CD4-positive, alpha-beta memory T cell (primary cell): ENCODE data around the gene EXTL1. TPM values are rescaled to one million over a fixed set of nuclear protein-coding genes. Genes with fewer than 3 reads are reported as not detected.

Experiments
- CTCF ChIA-PET: fragments of 350-600 bp; sonication (Branson Sonifier 250); formaldehyde crosslinking; loops from one replicate; lab custom pipeline; 2021; ENCODE audit warnings: inconsistent platforms; ENCODE audit not compliant: partially characterized antibody; lab: Charles Lee
- POLR2A ChIA-PET: fragments of 350-600 bp; sonication (Branson Sonifier 250); formaldehyde crosslinking; loops from one replicate; lab custom pipeline; 2021; ENCODE audit not compliant: partially characterized antibody; lab: Charles Lee
- DNase-seq, 5 donors: peaks; one replicate each; pipeline versions ENCODE4 v3.0.0 to v3.0.0-alpha.2; 2020 to 2022; ENCODE audit warnings: mixed read lengths in 1 of 5
- H3K27ac ChIP-seq: one replicate; pipeline ENCODE4 v1.7.0; 2013; ENCODE audit warnings: low read depth, low read length
- H3K27me3 ChIP-seq: 2 replicates; pipeline ENCODE4 v1.7.0; 2013; ENCODE audit warnings: mild to moderate bottlenecking, low read length, moderate library complexity; ENCODE audit not compliant: insufficient read depth
- H3K36me3 ChIP-seq: 2 replicates; pipeline ENCODE4 v1.7.0; 2013; ENCODE audit warnings: mild to moderate bottlenecking, low read length, moderate library complexity; ENCODE audit not compliant: insufficient read depth
- H3K4me1 ChIP-seq: 2 replicates; pipeline ENCODE4 v1.7.0; 2013; ENCODE audit warnings: mild to moderate bottlenecking, low read length, moderate library complexity; ENCODE audit not compliant: insufficient read depth
- H3K4me3 ChIP-seq, 2 donors: one replicate each; pipeline ENCODE4 v1.7.0; 2013; ENCODE audit warnings: low read length in 2 of 2, mild to moderate bottlenecking in 1 of 2
- H3K9me3 ChIP-seq, 2 donors: one replicate each; pipeline ENCODE4 v1.7.0; 2013; ENCODE audit warnings: low read length in 2 of 2, control low read depth in 1 of 2; ENCODE audit not compliant: control insufficient read depth in 1 of 2
- H3K27ac Mint-ChIP-seq, 7 donors: one replicate each; pipeline ENCODE4 v1.8.0; 2020 to 2021; ENCODE audit warnings: mixed read lengths in 7 of 7, mild to moderate bottlenecking in 6 of 7, inconsistent platforms in 3 of 7, moderate library complexity in 3 of 7
- H3K27me3 Mint-ChIP-seq, 2 donors: one replicate each; pipeline ENCODE4 v1.8.0; 2020 to 2021; ENCODE audit warnings: mixed read lengths in 2 of 2
- H3K36me3 Mint-ChIP-seq, 2 donors: one replicate each; pipeline ENCODE4 v1.8.0; 2020 to 2021; ENCODE audit warnings: mixed read lengths in 2 of 2, inconsistent platforms in 1 of 2, mild to moderate bottlenecking in 1 of 2
- H3K4me1 Mint-ChIP-seq, 4 donors: one replicate each; pipeline ENCODE4 v1.8.0; 2020 to 2021; ENCODE audit warnings: mixed read lengths in 4 of 4, mild to moderate bottlenecking in 1 of 4
- H3K4me3 Mint-ChIP-seq, 8 donors: one replicate each; pipeline ENCODE4 v1.8.0; 2020 to 2021; ENCODE audit warnings: mixed read lengths in 8 of 8, mild to moderate bottlenecking in 7 of 8, moderate library complexity in 6 of 8, inconsistent platforms in 3 of 8
- H3K9me3 Mint-ChIP-seq, 8 donors: one replicate each; pipeline ENCODE4 v1.8.0; 2020 to 2021; ENCODE audit warnings: mixed read lengths in 8 of 8, mild to moderate bottlenecking in 5 of 8, inconsistent platforms in 3 of 8, moderate library complexity in 1 of 8
- intact Hi-C: fragments of 100-400 bp; cut with micrococcal nuclease; formaldehyde crosslinking; loops from one replicate; pipeline ENCODE4 v1.15.1; 2023
- polyA plus RNA-seq, 2 donors: library from polyadenylated mRNA; unstranded; fragments of 300-500 nt; fragmentation: Illumina TruSeq; gene quantifications; one replicate each; pipeline ENCODE4 v1.2.3, GENCODE V29; 2021
- total RNA-seq, 2 experiments: library from RNA; stranded (reverse); gene quantifications; one replicate each; pipeline ENCODE4 v1.2.3, GENCODE V29; 2021

EXTL1 gene
- total and polyA plus RNA-seq, 4 experiments from 2014 or later: 0.12 to 0.19 TPM; not detected in 2

DNA sequence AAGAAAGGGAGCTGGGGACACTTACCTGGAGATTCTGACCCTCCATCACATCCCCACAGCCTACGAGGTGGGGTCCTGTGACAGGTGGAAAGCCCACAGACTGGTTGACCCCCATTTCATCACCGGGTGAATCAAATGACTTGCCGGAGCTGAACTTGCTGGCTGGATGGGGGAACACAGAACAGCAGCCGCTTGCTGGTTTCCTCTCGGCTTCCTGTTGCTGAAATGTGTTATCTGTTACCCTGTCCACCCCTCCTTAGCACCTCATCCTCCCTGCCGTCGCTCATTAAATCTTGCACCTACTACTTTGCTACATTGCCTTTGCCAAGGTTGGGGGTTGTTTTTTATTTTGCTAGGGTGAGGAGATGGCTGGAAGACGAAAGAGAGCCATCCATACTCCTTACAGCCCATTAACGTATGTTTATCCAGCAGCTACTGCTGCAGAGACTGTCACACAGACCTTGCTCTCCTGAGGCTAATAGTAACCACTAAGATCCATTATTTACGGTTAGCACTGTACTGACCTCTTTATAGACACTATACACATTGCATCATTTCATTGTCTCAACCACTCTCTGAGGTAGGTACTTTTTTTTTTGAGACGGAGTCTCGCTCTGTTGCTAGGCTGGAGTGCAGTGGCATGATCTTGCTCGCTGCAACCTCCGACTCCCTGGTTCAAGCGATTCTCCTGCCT is 30.7 kb upstream of the EXTL1 start:
- POLR2A ChIA-PET: interaction anchor here (0.6 to 3.0 kb wide), 9 partner anchors 9 to 743 kb away, joined by 3 to 27 read pairs (median 4); partner anchors contain the start of genes MTFR1L and RSRP1

DNA sequence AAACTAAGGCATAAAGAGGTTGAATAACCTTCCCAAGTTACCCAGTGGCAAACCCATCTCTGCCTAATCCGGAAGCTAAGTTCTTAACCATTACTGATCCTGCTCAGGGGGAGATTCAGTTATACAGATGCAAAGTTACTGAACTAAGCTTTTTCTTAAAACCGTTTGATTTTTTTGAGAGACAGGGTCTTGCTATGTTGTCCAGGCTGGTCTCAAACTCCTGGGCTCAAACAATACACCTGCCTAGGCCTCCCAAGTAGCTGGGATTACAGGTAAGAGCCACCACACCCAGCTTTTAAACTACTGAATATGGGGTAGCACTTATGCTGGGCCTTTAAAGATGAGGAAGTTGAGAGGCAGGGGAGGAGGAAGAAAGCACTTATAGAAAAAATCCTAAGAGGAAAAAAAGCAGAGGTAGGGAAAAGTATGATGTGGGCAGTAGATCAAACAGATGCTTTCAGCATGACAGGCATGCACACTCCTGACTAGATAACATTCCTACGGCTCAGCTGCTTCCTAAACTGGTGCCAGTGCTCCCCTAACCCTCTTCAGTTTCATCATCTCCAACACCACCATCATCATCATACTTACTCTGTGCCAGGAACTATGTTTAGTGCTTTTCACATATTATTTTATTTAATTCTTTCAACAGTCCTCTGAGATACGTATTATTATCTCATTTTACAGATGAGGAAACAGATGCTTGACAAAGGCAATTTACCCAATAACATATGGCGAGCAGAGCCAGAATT is 29.5 kb upstream of the EXTL1 start:
- peaks cover 30 to 62% (median 48%) of the 10 kb centered on the region in 4 donors for H3K4me1 Mint-ChIP-seq
- H3K4me1 ChIP-seq: peaks cover 54% of the 10 kb centered on the region
- H3K27ac Mint-ChIP-seq: peak overlapping the region in 4 of 7 donors; percentile 2 to 77 (median 57)
- peak overlapping the region in 3 of 8 donors; percentile 8 to 41 (median 41) for H3K4me3 Mint-ChIP-seq
- no peaks in the 10 kb centered on the region for H3K9me3 Mint-ChIP-seq
- H3K4me3 ChIP-seq: no peak overlapping the region
- intact Hi-C loops: loop anchor here (2.0 kb wide), 1 partner anchor 21 kb away; no protein-coding TSS in a partner anchor
- H3K27me3 ChIP-seq: no peaks in the 10 kb centered on the region
- no peak for DNase-seq
- H3K27ac ChIP-seq: no peak overlapping the region
- ChIA-PET POLR2A (interaction anchor here (0.7 to 3.0 kb wide), 4 partner anchors 21 to 117 kb away, joined by 3 to 27 read pairs (median 3); partner anchors contain the start of gene PAQR7), CTCF (interaction anchor here (1.4 to 6.7 kb wide), 2 partner anchors 78 to 96 kb away, joined by 4 to 65 read pairs; no protein-coding TSS in a partner anchor)
- H3K36me3 ChIP-seq: no peaks in the 10 kb centered on the region
- H3K27me3 Mint-ChIP-seq: no peaks in the 10 kb centered on the region
- H3K36me3 Mint-ChIP-seq: peaks cover 7 to 23% of the 10 kb centered on the region in 2 donors
- H3K9me3 ChIP-seq: no peaks in the 10 kb centered on the region

More for the DNA sequence above, 30.7 kb upstream of the EXTL1 start:
- Mint-ChIP-seq H3K27ac (peak overlapping the region; percentile 71 to 97 (median 85)), H3K27me3 (no peaks in the 10 kb centered on the region), H3K4me3 (peak overlapping the region; percentile 79 to 92 (median 86)), H3K9me3 (no peaks in the 10 kb centered on the region), H3K4me1 (peaks cover 29 to 57% (median 45%) of the 10 kb centered on the region in 4 donors), H3K36me3 (peaks cover 13 to 28% of the 10 kb centered on the region in 2 donors)
- DNase-seq: peak; percentile 36 to 50 (median 44)
- Histone ChIP-seq H3K4me3 (peak overlapping the region; percentile 26 to 62), H3K4me1 (peaks cover 46% of the 10 kb centered on the region), H3K27me3 (no peaks in the 10 kb centered on the region), H3K9me3 (no peaks in the 10 kb centered on the region), H3K36me3 (no peaks in the 10 kb centered on the region), H3K27ac (peak overlapping the region; percentile 67)
- CTCF ChIA-PET: interaction anchor here (1.1 to 6.7 kb wide), 6 partner anchors 13 to 98 kb away, joined by 3 to 65 read pairs (median 4); no protein-coding TSS in a partner anchor
- intact Hi-C loops: loop anchor here (2.0 kb wide), 1 partner anchor 20 kb away; no protein-coding TSS in a partner anchor

DNA sequence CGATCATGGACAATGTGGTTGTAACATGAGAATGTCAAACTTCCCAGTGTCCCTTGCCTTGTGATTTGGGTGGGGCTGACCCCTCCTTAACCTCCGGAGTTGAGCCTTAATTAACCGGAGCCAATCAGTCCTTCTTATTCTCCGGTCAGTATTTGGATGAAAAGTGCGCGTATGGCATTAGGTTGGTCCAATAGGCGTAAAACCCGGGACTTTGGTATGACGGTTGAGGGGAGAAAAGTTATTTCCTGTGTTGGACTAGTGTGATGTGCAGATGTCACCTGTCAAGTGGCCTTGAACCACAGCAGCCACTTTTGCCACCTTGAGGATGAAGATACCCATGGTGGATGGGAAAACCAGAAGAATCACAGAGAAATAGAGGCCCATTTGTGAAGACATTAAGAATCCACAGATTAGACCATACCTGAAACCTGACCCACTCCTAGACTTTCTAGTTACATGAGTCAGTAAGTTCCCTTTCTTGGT is 28.8 kb upstream of the EXTL1 start:
- DNase-seq: no peak
- intact Hi-C loops: no loop called here
- Mint-ChIP-seq H3K27ac (peak overlapping the region in 3 of 7 donors; percentile 41 to 75 (median 43)), H3K9me3 (no peaks in the 10 kb centered on the region), H3K4me1 (peaks cover 31 to 68% (median 54%) of the 10 kb centered on the region in 4 donors), H3K27me3 (no peaks in the 10 kb centered on the region), H3K36me3 (peaks cover 4 to 23% of the 10 kb centered on the region in 2 donors), H3K4me3 (no peak overlapping the region)
- Histone ChIP-seq H3K36me3 (no peaks in the 10 kb centered on the region), H3K4me1 (peaks cover 60% of the 10 kb centered on the region), H3K4me3 (no peak overlapping the region), H3K27ac (no peak overlapping the region), H3K27me3 (no peaks in the 10 kb centered on the region), H3K9me3 (no peaks in the 10 kb centered on the region)
- ChIA-PET POLR2A (interaction anchor here (1.2 kb wide), 1 partner anchor 70 kb away, joined by 3 read pairs; no protein-coding TSS in a partner anchor), CTCF (interaction anchor here (6.7 to 12.9 kb wide), 2 partner anchors 96 to 97 kb away, joined by 65 to 583 read pairs; no protein-coding TSS in a partner anchor)

DNA sequence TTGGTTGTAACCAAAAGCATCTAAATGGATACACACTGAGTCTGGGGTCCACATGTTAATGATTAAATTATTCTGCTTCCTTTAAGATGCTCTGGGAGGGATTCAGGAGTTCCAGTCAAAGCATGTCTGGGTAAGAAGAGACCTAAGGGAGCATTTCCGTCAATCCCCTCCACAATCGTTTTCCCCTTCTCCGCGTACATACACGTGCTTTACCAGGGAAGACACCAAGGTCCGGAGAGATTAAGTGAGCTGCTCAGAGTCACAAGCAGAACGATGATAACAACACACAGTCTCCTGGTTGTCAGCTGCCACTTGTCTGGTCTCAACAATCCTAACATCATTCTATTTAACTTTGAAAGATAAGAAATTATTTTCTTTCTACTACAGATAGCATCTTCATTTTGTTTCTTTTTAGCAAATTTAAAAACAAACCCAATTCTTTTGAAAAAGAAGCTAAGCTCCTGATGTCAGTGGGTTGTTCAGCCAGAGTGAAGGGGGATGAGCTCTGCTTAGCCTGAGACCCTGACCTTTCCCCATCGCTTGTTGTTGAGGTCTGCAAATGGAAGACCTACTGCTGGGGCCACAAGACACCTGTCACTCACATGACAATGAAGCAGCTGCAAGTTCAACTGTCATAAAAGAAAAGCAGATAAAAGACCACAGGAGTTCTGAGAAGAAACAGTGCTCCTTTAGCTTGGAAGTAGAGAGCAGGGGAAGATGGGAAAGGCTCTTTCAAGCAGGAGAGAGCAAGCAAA is 28.2 kb upstream of the EXTL1 start:
- Histone ChIP-seq H3K9me3 (no peaks in the 10 kb centered on the region), H3K4me1 (peaks cover 61% of the 10 kb centered on the region), H3K4me3 (no peak overlapping the region), H3K27me3 (no peaks in the 10 kb centered on the region), H3K36me3 (no peaks in the 10 kb centered on the region), H3K27ac (no peak overlapping the region)
- CTCF ChIA-PET: interaction anchor here (0.6 to 12.9 kb wide), 5 partner anchors 22 to 118 kb away, joined by 3 to 583 read pairs (median 3); partner anchors contain the start of gene PAQR7
- POLR2A ChIA-PET: interaction anchor here (1.1 to 1.6 kb wide), 3 partner anchors 22 to 80 kb away, joined by 3 read pairs; no protein-coding TSS in a partner anchor
- DNase-seq: no peak
- Mint-ChIP-seq H3K4me3 (peak overlapping the region in 1 of 8 donors; percentile 40), H3K9me3 (peaks cover 0 to 2% (median 0%) of the 10 kb centered on the region in 8 donors), H3K36me3 (peaks cover 4 to 18% of the 10 kb centered on the region in 2 donors), H3K27ac (peak overlapping the region in 5 of 7 donors; percentile 0 to 71 (median 33)), H3K4me1 (peaks cover 34 to 68% (median 54%) of the 10 kb centered on the region in 4 donors), H3K27me3 (no peaks in the 10 kb centered on the region)
- intact Hi-C loops: no loop called here

DNA sequence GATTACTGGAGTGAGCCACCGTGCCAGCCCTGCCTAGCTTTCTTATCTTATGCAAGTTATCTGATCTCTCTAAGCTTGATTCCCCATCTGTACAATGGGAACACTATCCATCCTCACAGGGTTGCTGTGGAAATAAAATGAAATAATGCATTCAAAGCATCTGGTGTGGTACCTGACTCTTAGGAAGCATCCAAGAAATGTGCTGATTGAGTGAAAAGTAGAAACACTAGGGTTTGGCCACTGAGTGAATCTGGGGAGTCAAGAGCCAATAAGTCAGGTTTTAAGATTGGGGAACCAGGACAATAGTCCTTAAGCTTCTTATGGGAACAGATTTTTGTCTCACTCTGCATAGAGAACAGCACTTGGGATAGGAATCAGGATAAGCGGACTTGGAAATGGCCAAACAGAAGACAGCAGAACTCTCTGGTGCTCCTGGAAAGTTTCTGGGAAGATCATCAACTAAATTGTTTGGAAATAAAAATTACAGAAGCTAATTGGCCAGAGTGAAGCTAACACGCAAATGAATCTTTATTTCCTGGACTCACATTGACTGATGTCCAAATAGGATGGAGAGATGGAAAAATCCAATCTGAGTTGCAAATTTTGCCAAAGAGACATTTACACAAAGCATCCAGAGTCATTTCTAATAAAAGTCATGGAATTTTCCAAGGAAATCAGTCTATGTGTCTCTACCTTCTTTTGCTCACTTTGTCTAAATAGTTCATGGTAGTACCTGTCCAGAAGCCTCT is 27.0 kb upstream of the EXTL1 start:
- no peaks in the 10 kb centered on the region for H3K9me3 ChIP-seq
- no peak overlapping the region for H3K4me3 ChIP-seq
- Mint-ChIP-seq H3K4me3 (no peak overlapping the region), H3K36me3 (peaks cover 0 to 12% of the 10 kb centered on the region in 2 donors), H3K27ac (peak overlapping the region in 1 of 7 donors; percentile 22), H3K9me3 (peaks cover 0 to 2% (median 0%) of the 10 kb centered on the region in 8 donors), H3K4me1 (peaks cover 34 to 61% (median 49%) of the 10 kb centered on the region in 4 donors), H3K27me3 (no peaks in the 10 kb centered on the region)
- CTCF ChIA-PET: interaction anchor here (1.3 to 12.9 kb wide), 4 partner anchors 23 to 98 kb away, joined by 3 to 583 read pairs (median 4); no protein-coding TSS in a partner anchor
- POLR2A ChIA-PET: interaction anchor here (0.9 to 1.6 kb wide), 8 partner anchors 23 to 119 kb away, joined by 3 to 5 read pairs (median 3); partner anchors contain the start of gene PAQR7
- no peaks in the 10 kb centered on the region for H3K27me3 ChIP-seq
- H3K4me1 ChIP-seq: peaks cover 58% of the 10 kb centered on the region
- no peaks in the 10 kb centered on the region for H3K36me3 ChIP-seq
- intact Hi-C loops: loop anchor here (5.0 kb wide), 1 partner anchor 377 kb away; the partner anchor contains the start of gene MAN1C1
- H3K27ac ChIP-seq: no peak overlapping the region
- no peak for DNase-seq
